ENCODE data around the gene MAGEB17.
"Not testable (repeated sequence)": the region's sequence is repeated elsewhere in the genome, so short reads cannot be mapped to it uniquely, and the experiment has no call there.

MAGEB17 gene

GRCh38 chrX:16167181-16167580 is at the start of gene MAGEB17:
TSS of gene MAGEB17 (plus strand) at chrX:16167481. CDS start at chrX:16170383, 2,902 bp downstream.
- DNase-seq, result no peak

- no peak for DNase-seq
Observed at GRCh38 chrX:16119353-16120220, 47.7 kb upstream of the MAGEB17 start.

GRCh38 chrX:16120431-16120830 is 46.9 kb upstream of the MAGEB17 start:
- no peak for DNase-seq

- peak; percentile 50 for DNase-seq
Observed at GRCh38 chrX:16123222-16123786, 44.0 kb upstream of the MAGEB17 start, which contains the start of gene GRPR. TSS of gene GRPR (plus strand) at chrX:16123565. CDS start at chrX:16123954, 389 bp downstream.

- no peak for DNase-seq
Observed at GRCh38 chrX:16124201-16124600, 43.1 kb upstream of the MAGEB17 start.

GRCh38 chrX:16125520-16126149 is 41.6 kb upstream of the MAGEB17 start:
- no peak for DNase-seq

GRCh38 chrX:16130707-16131106 is 36.6 kb upstream of the MAGEB17 start:
- DNase-seq, result no peak

GRCh38 chrX:16134936-16135335 is 32.3 kb upstream of the MAGEB17 start:
- DNase-seq, result no peak

- no peak for DNase-seq
Observed at GRCh38 chrX:16136080-16136479, 31.2 kb upstream of the MAGEB17 start.

GRCh38 chrX:16137416-16138107 is 29.7 kb upstream of the MAGEB17 start:
- DNase-seq, result no peak

GRCh38 chrX:16138108-16138427 is 29.2 kb upstream of the MAGEB17 start:
- no peak for DNase-seq

GRCh38 chrX:16140448-16140847 is 26.8 kb upstream of the MAGEB17 start:
- no peak for DNase-seq

- DNase-seq, result no peak
Observed at GRCh38 chrX:16140983-16141382, 26.3 kb upstream of the MAGEB17 start.

GRCh38 chrX:16141422-16142245 is 25.6 kb upstream of the MAGEB17 start:
- no peak for DNase-seq

- DNase-seq, result no peak
Observed at GRCh38 chrX:16142246-16142558, 25.1 kb upstream of the MAGEB17 start.

- DNase-seq, result no peak
Observed at GRCh38 chrX:16143968-16144367, 23.3 kb upstream of the MAGEB17 start.

GRCh38 chrX:16144420-16144819 is 22.9 kb upstream of the MAGEB17 start:
- DNase-seq, result no peak

- DNase-seq, result not testable (repeated sequence)
Observed at GRCh38 chrX:16145093-16145492, 22.2 kb upstream of the MAGEB17 start.

GRCh38 chrX:16145656-16146055 is 21.6 kb upstream of the MAGEB17 start:
- no peak for DNase-seq

- no peak for DNase-seq
Observed at GRCh38 chrX:16148896-16149295, 18.4 kb upstream of the MAGEB17 start.

- DNase-seq, result no peak
Observed at GRCh38 chrX:16155581-16156096, 11.6 kb upstream of the MAGEB17 start.

- DNase-seq, result no peak
Observed at GRCh38 chrX:16156692-16157331, 10.5 kb upstream of the MAGEB17 start.
